ENCODE data around the gene DLGAP1.

The DLGAP1 gene

GRCh38 chr18:3931542-3932112, 523.5 kb downstream of the DLGAP1 start:
- no peak for DNase-seq (ENCODE audit: low read depth in 1 of 2, low spot score in 1 of 2)
- no peaks in the 10 kb centered on the region for H3K27me3 ChIP-seq (ENCODE audit: insufficient read depth, poor library complexity, severe bottlenecking)
- TF ChIP-seq CTCF (IDR thresholded peaks at IDR 0.05; ENCODE audit: insufficient read depth, low read length) (no peak), POLR2AphosphoS5 (IDR thresholded peaks at IDR 0.05; ENCODE audit: low read depth) (no peak), REST (IDR thresholded peaks at IDR 0.05; ENCODE audit: insufficient replicate concordance, low read depth) (no peak), GABPA (IDR thresholded peaks at IDR 0.05; ENCODE audit: low read depth) (no peak), SPI1 (IDR thresholded peaks at IDR 0.05; ENCODE audit: borderline replicate concordance, low read depth) (no peak)
- no peak overlapping the region for H3K4me3 ChIP-seq (replicated peaks; ENCODE audit: insufficient read depth, low read length)
- H3K27ac ChIP-seq (replicated peaks): no peak overlapping the region

- no peaks in the 10 kb centered on the region for H3K27me3 ChIP-seq (ENCODE audit: insufficient read depth, poor library complexity, severe bottlenecking)
Observed at GRCh38 chr18:3931013-3931315, 524.1 kb downstream of the DLGAP1 start.

More at GRCh38 chr18:3931013-3931315, 524.1 kb downstream of the DLGAP1 start:
- no peak for DNase-seq (ENCODE audit: low read depth in 1 of 2, low spot score in 1 of 2)
- no peak for TF ChIP-seq GABPA (IDR thresholded peaks at IDR 0.05; ENCODE audit: low read depth)
- no peak for TF ChIP-seq POLR2AphosphoS5 (IDR thresholded peaks at IDR 0.05; ENCODE audit: low read depth)
- TF ChIP-seq SPI1 (IDR thresholded peaks at IDR 0.05; ENCODE audit: borderline replicate concordance, low read depth): no peak
- TF ChIP-seq CTCF (IDR thresholded peaks at IDR 0.05; ENCODE audit: insufficient read depth, low read length): no peak
- no peak for TF ChIP-seq REST (IDR thresholded peaks at IDR 0.05; ENCODE audit: insufficient replicate concordance, low read depth)
- Histone ChIP-seq H3K27ac (replicated peaks) (no peak overlapping the region), H3K4me3 (replicated peaks; ENCODE audit: insufficient read depth, low read length) (no peak overlapping the region)

Data from HL-60 (cell line).